ENCODE results near the gene CDC20B. TPM values are rescaled to one million over a fixed set of nuclear protein-coding genes. Genes with fewer than 3 reads are reported as not detected.

CDC20B gene
- total and polyA plus RNA-seq, 4 donors, result 0.28 to 5.7 (median 0.92) TPM

DNA sequence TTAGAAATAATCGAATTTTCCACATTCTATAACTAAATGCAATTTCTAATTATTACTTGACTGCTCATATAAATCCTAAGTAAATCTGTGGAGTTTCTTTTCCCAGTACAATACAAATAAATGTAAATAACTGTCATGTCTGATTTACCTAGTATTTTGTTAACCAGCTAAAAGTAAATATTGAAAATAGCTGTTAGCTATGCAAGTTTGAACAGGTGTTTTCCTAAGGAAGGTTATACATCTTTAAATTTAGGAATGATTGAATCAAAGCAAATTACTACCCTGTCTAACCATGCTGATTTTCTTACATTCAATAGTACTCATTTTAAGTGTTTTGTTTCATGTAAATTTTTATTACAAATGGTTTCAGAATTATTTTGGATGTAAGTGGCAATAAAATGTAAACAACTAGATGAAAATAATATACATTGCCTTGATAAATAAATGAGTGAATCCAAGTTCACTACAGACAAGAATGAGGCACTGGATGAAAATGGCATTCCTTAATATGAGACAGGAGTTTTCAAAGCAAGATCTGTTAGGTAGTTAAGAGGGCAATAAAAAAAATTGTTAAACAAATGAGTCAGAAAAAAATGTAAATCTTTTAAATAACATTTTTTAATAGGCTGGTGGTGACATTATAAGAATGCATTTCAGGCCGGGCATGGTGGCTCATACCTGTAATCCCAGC lies 38.4 kb upstream of the CDC20B start:
- TF ChIP-seq, protein P1, sequence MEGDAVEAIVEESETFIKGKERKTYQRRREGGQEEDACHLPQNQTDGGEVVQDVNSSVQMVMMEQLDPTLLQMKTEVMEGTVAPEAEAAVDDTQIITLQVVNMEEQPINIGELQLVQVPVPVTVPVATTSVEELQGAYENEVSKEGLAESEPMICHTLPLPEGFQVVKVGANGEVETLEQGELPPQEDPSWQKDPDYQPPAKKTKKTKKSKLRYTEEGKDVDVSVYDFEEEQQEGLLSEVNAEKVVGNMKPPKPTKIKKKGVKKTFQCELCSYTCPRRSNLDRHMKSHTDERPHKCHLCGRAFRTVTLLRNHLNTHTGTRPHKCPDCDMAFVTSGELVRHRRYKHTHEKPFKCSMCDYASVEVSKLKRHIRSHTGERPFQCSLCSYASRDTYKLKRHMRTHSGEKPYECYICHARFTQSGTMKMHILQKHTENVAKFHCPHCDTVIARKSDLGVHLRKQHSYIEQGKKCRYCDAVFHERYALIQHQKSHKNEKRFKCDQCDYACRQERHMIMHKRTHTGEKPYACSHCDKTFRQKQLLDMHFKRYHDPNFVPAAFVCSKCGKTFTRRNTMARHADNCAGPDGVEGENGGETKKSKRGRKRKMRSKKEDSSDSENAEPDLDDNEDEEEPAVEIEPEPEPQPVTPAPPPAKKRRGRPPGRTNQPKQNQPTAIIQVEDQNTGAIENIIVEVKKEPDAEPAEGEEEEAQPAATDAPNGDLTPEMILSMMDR (IDR thresholded peaks at IDR 0.05; ENCODE audit: control extremely low read depth, extremely low read depth), result no peak
- H3K36me3 ChIP-seq (ENCODE audit: control insufficient read depth in 4 of 4, insufficient read depth in 4 of 4, low read length in 4 of 4), result no peaks in the 10 kb centered on the region
- ATAC-seq (ENCODE audit: insufficient read depth, low FRiP score) (no peak), DNase-seq (no peak)
- H3K9ac ChIP-seq (ENCODE audit: insufficient read depth in 1 of 2, low read length in 2 of 2), result no peak overlapping the region
- no peaks in the 10 kb centered on the region for H3K9me3 ChIP-seq (ENCODE audit: control insufficient read depth in 4 of 4, insufficient read depth in 3 of 4, low read length in 3 of 4)
- WGBS, 2 donors, result 80 to 91% methylated on average over 2 of the region's 2 CpGs
- no peak overlapping the region for H3K27ac ChIP-seq (ENCODE audit: low read depth in 1 of 2, low read length in 1 of 2)
- H3K4me1 ChIP-seq (ENCODE audit: control insufficient read depth in 5 of 5, insufficient read depth in 5 of 5, low read length in 5 of 5), result no peaks in the 10 kb centered on the region
- peaks cover 0 to 11% (median 5%) of the 10 kb centered on the region in 3 donors for H3K27me3 ChIP-seq (ENCODE audit: control insufficient read depth in 3 of 3, insufficient read depth in 3 of 3, low read length in 2 of 3)
- no peak overlapping the region for H3K4me3 ChIP-seq

DNA sequence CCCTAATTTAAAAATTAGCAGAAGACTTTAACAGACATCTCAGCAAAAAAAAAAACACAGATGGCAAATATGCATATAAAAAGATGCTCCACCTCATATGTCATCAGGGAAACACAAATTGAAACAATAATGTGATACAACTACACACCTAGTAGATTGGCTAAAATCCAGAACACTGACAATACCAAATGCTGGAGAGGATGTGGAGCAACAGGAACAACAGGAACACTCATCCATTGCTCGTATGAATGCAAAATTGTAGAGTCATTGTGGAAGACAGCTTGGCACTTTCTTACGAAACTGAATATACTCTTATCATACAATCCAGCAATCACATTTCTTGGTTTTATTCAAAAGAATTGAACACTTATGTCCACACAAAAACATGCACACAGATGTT lies 32.0 kb upstream of the CDC20B start:
- ATAC-seq (ENCODE audit: insufficient read depth, low FRiP score) (no peak), DNase-seq (no peak)
- Histone ChIP-seq H3K4me3 (no peak overlapping the region), H3K27me3 (ENCODE audit: control insufficient read depth in 3 of 3, insufficient read depth in 3 of 3, low read length in 2 of 3) (peaks cover 0 to 28% (median 7%) of the 10 kb centered on the region in 3 donors), H3K9ac (ENCODE audit: insufficient read depth in 1 of 2, low read length in 2 of 2) (no peak overlapping the region), H3K4me1 (ENCODE audit: control insufficient read depth in 5 of 5, insufficient read depth in 5 of 5, low read length in 5 of 5) (no peaks in the 10 kb centered on the region), H3K9me3 (ENCODE audit: control insufficient read depth in 4 of 4, insufficient read depth in 3 of 4, low read length in 3 of 4) (no peaks in the 10 kb centered on the region), H3K36me3 (ENCODE audit: control insufficient read depth in 4 of 4, insufficient read depth in 4 of 4, low read length in 4 of 4) (no peaks in the 10 kb centered on the region), H3K27ac (ENCODE audit: low read depth in 1 of 2, low read length in 1 of 2) (no peak overlapping the region)
- TF ChIP-seq, protein P1 (IDR thresholded peaks at IDR 0.05; ENCODE audit: control extremely low read depth, extremely low read depth), result no peak
- 13 to 46% methylated on average over 2 of the region's 2 CpGs for WGBS, 2 donors

DNA sequence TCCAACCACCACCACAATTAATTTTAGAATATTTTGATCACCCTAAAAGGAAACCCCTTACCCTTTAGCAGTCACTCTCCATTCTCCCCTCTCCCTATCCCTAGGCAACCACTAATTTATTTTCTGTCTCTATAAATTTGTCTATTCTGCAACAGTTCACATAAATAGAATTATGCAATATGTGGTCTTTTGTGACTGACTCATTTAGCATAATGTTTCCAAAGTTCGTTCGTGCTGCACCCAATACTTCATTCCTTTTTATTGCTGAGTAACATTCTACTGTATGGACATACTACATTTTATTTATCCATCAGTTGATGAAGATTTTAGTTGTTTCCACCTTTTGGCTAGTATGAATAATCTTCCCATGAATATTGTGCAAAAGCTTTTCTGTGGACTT lies 18.2 kb upstream of the CDC20B start:
- H3K4me3 ChIP-seq, result no peak overlapping the region
- no peak for DNase-seq
- H3K36me3 ChIP-seq (ENCODE audit: control insufficient read depth in 4 of 4, insufficient read depth in 4 of 4, low read length in 4 of 4), result no peaks in the 10 kb centered on the region
- H3K27me3 ChIP-seq (ENCODE audit: control insufficient read depth in 3 of 3, insufficient read depth in 3 of 3, low read length in 2 of 3), result peaks cover 4 to 64% (median 42%) of the 10 kb centered on the region in 3 donors
- no peaks in the 10 kb centered on the region for H3K4me1 ChIP-seq (ENCODE audit: control insufficient read depth in 5 of 5, insufficient read depth in 5 of 5, low read length in 5 of 5)
- no peak overlapping the region for H3K9ac ChIP-seq (ENCODE audit: insufficient read depth in 1 of 2, low read length in 2 of 2)
- TF ChIP-seq, protein P1 (IDR thresholded peaks at IDR 0.05; ENCODE audit: control extremely low read depth, extremely low read depth), result no peak
- 62% methylated on average over 2 of the region's 2 CpGs for WGBS, 2 donors
- no peak overlapping the region for H3K27ac ChIP-seq (ENCODE audit: low read depth in 1 of 2, low read length in 1 of 2)
- H3K9me3 ChIP-seq (ENCODE audit: control insufficient read depth in 4 of 4, insufficient read depth in 3 of 4, low read length in 3 of 4), result no peaks in the 10 kb centered on the region
- ATAC-seq (ENCODE audit: insufficient read depth, low FRiP score), result no peak
